ENCODE measurements around the gene ADRB1. TPM values are rescaled to one million over a fixed set of nuclear protein-coding genes. Genes with fewer than 3 reads are reported as not detected.

The ADRB1 gene
- total and polyA plus RNA-seq, 4 donors, result 0.12 to 0.19 TPM; not detected in 2

DNA sequence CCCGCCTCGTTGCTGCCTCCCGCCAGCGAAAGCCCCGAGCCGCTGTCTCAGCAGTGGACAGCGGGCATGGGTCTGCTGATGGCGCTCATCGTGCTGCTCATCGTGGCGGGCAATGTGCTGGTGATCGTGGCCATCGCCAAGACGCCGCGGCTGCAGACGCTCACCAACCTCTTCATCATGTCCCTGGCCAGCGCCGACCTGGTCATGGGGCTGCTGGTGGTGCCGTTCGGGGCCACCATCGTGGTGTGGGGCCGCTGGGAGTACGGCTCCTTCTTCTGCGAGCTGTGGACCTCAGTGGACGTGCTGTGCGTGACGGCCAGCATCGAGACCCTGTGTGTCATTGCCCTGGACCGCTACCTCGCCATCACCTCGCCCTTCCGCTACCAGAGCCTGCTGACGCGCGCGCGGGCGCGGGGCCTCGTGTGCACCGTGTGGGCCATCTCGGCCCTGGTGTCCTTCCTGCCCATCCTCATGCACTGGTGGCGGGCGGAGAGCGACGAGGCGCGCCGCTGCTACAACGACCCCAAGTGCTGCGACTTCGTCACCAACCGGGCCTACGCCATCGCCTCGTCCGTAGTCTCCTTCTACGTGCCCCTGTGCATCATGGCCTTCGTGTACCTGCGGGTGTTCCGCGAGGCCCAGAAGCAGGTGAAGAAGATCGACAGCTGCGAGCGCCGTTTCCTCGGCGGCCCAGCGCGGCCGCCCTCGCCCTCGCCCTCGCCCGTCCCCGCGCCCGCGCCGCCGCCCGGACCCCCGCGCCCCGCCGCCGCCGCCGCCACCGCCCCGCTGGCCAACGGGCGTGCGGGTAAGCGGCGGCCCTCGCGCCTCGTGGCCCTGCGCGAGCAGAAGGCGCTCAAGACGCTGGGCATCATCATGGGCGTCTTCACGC lies 825 bp downstream of the ADRB1 start:
- H3K9me3 ChIP-seq (ENCODE audit: control insufficient read depth, low read length), result no peaks in the 10 kb centered on the region
- no peak overlapping the region for H3K4me3 ChIP-seq (ENCODE audit: low read length in 2 of 2)
- no peak overlapping the region for H3K27ac ChIP-seq (ENCODE audit: low read depth in 1 of 2, low read length in 2 of 2)
- no peaks in the 10 kb centered on the region for H3K27me3 ChIP-seq (ENCODE audit: control insufficient read depth in 1 of 2, insufficient read depth in 2 of 2, low read length in 1 of 2)
- no peaks in the 10 kb centered on the region for H3K36me3 ChIP-seq (ENCODE audit: control insufficient read depth in 1 of 2, insufficient read depth in 2 of 2, low read length in 1 of 2)
- ATAC-seq (ENCODE audit: low FRiP score) (peak; percentile 33), DNase-seq (peak in 1 of 2 donors; percentile 48)
- intact Hi-C loops (cut with DNase I), result no loop called here
- 6% methylated on average over 71 to 106 of the region's 106 CpGs for WGBS, 2 donors
- H3K4me1 ChIP-seq (ENCODE audit: control insufficient read depth in 1 of 2, insufficient read depth in 2 of 2, low read length in 2 of 2), result no peaks in the 10 kb centered on the region

DNA sequence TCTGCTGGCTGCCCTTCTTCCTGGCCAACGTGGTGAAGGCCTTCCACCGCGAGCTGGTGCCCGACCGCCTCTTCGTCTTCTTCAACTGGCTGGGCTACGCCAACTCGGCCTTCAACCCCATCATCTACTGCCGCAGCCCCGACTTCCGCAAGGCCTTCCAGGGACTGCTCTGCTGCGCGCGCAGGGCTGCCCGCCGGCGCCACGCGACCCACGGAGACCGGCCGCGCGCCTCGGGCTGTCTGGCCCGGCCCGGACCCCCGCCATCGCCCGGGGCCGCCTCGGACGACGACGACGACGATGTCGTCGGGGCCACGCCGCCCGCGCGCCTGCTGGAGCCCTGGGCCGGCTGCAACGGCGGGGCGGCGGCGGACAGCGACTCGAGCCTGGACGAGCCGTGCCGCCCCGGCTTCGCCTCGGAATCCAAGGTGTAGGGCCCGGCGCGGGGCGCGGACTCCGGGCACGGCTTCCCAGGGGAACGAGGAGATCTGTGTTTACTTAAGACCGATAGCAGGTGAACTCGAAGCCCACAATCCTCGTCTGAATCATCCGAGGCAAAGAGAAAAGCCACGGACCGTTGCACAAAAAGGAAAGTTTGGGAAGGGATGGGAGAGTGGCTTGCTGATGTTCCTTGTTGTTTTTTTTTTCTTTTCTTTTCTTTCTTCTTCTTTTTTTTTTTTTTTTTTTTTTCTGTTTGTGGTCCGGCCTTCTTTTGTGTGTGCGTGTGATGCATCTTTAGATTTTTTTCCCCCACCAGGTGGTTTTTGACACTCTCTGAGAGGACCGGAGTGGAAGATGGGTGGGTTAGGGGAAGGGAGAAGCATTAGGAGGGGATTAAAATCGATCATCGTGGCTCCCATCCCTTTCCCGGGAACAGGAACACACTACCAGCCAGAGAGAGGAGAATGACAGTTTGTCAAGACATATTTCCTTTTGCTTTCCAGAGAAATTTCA lies 1.7 kb downstream of the ADRB1 start:
- ATAC-seq (ENCODE audit: low FRiP score) (no peak), DNase-seq (peak; percentile 69 to 80)
- Histone ChIP-seq H3K36me3 (ENCODE audit: control insufficient read depth in 1 of 2, insufficient read depth in 2 of 2, low read length in 1 of 2) (no peaks in the 10 kb centered on the region), H3K27ac (ENCODE audit: low read depth in 1 of 2, low read length in 2 of 2) (no peak overlapping the region), H3K9me3 (ENCODE audit: control insufficient read depth, low read length) (no peaks in the 10 kb centered on the region), H3K4me3 (ENCODE audit: low read length in 2 of 2) (no peak overlapping the region), H3K4me1 (ENCODE audit: control insufficient read depth in 1 of 2, insufficient read depth in 2 of 2, low read length in 2 of 2) (no peaks in the 10 kb centered on the region), H3K27me3 (ENCODE audit: control insufficient read depth in 1 of 2, insufficient read depth in 2 of 2, low read length in 1 of 2) (no peaks in the 10 kb centered on the region)
- WGBS, 2 donors, result 3 to 4% methylated on average over 77 to 78 of the region's 78 CpGs
- intact Hi-C loops (cut with DNase I), result no loop called here

DNA sequence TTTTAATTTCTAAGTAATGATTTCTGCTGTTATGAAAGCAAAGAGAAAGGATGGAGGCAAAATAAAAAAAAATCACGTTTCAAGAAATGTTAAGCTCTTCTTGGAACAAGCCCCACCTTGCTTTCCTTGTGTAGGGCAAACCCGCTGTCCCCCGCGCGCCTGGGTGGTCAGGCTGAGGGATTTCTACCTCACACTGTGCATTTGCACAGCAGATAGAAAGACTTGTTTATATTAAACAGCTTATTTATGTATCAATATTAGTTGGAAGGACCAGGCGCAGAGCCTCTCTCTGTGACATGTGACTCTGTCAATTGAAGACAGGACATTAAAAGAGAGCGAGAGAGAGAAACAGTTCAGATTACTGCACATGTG lies 2.4 kb downstream of the ADRB1 start:
- Histone ChIP-seq H3K4me1 (ENCODE audit: control insufficient read depth in 1 of 2, insufficient read depth in 2 of 2, low read length in 2 of 2) (no peaks in the 10 kb centered on the region), H3K27ac (ENCODE audit: low read depth in 1 of 2, low read length in 2 of 2) (no peak overlapping the region), H3K4me3 (ENCODE audit: low read length in 2 of 2) (no peak overlapping the region), H3K9me3 (ENCODE audit: control insufficient read depth, low read length) (no peaks in the 10 kb centered on the region), H3K36me3 (ENCODE audit: control insufficient read depth in 1 of 2, insufficient read depth in 2 of 2, low read length in 1 of 2) (no peaks in the 10 kb centered on the region), H3K27me3 (ENCODE audit: control insufficient read depth in 1 of 2, insufficient read depth in 2 of 2, low read length in 1 of 2) (no peaks in the 10 kb centered on the region)
- DNase-seq, result no peak
- 57 to 59% methylated on average over 7 of the region's 7 CpGs for WGBS, 2 donors
- intact Hi-C loops (cut with DNase I), result no loop called here
- ATAC-seq (ENCODE audit: low FRiP score), result no peak

DNA sequence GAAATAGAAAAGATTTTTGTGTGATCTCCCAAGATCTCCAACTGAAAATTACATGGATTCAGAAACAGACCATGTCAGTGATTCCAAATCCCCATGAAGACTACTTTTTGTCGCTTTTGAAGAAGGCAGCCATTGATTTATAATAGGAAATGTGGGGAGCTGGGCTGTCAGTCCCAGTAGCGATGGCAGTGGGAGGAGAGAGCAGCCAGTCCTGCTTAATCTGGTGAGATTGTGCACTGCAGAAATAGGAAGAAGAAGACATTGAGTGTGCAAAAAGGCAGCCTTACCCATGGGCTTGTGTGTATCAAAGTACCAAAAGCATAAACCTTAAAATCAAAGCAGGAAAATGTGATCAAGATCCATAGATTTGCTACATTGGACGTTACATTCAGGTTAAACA lies 4.8 kb downstream of the ADRB1 start:
- no peak overlapping the region for H3K27ac ChIP-seq (ENCODE audit: low read depth in 1 of 2, low read length in 2 of 2)
- H3K27me3 ChIP-seq (ENCODE audit: control insufficient read depth in 1 of 2, insufficient read depth in 2 of 2, low read length in 1 of 2), result no peaks in the 10 kb centered on the region

DNA sequence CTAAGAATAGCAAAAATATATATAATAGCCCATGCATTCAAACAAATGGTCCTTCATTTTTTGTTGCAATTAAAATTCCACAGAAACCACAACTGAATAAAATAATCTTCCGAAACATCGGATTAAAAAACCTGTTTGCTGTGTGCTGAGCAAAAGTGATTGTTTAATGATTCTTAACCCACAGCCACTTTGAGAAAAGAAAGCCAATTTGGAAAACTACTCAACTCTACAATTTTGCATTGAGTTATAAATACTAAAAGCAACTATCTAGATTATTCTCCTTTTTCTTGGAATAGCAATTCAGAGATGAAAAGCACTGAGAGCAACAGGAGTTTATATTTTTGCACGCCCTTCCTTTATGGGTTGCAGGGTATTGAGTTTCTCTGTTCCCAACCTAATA lies 8.0 kb downstream of the ADRB1 start:
- Histone ChIP-seq H3K27me3 (ENCODE audit: control insufficient read depth in 1 of 2, insufficient read depth in 2 of 2, low read length in 1 of 2) (no peaks in the 10 kb centered on the region), H3K4me3 (ENCODE audit: low read length in 2 of 2) (no peak overlapping the region), H3K4me1 (ENCODE audit: control insufficient read depth in 1 of 2, insufficient read depth in 2 of 2, low read length in 2 of 2) (no peaks in the 10 kb centered on the region), H3K36me3 (ENCODE audit: control insufficient read depth in 1 of 2, insufficient read depth in 2 of 2, low read length in 1 of 2) (no peaks in the 10 kb centered on the region), H3K27ac (ENCODE audit: low read depth in 1 of 2, low read length in 2 of 2) (no peak overlapping the region), H3K9me3 (ENCODE audit: control insufficient read depth, low read length) (no peaks in the 10 kb centered on the region)
- 95% methylated on average over 3 of the region's 3 CpGs for WGBS, 2 donors
- intact Hi-C loops (cut with DNase I), result no loop called here
- DNase-seq, result no peak
- ATAC-seq (ENCODE audit: low FRiP score), result no peak

More for the DNA sequence above, 4.8 kb downstream of the ADRB1 start:
- H3K4me3 ChIP-seq (ENCODE audit: low read length in 2 of 2), result no peak overlapping the region
- no peaks in the 10 kb centered on the region for H3K9me3 ChIP-seq (ENCODE audit: control insufficient read depth, low read length)
- intact Hi-C loops (cut with DNase I), result no loop called here
- H3K4me1 ChIP-seq (ENCODE audit: control insufficient read depth in 1 of 2, insufficient read depth in 2 of 2, low read length in 2 of 2), result no peaks in the 10 kb centered on the region
- ATAC-seq (ENCODE audit: low FRiP score) (no peak), DNase-seq (no peak)
- no peaks in the 10 kb centered on the region for H3K36me3 ChIP-seq (ENCODE audit: control insufficient read depth in 1 of 2, insufficient read depth in 2 of 2, low read length in 1 of 2)
- WGBS, 2 donors, result 61 to 73% methylated on average over 3 of the region's 3 CpGs

DNA sequence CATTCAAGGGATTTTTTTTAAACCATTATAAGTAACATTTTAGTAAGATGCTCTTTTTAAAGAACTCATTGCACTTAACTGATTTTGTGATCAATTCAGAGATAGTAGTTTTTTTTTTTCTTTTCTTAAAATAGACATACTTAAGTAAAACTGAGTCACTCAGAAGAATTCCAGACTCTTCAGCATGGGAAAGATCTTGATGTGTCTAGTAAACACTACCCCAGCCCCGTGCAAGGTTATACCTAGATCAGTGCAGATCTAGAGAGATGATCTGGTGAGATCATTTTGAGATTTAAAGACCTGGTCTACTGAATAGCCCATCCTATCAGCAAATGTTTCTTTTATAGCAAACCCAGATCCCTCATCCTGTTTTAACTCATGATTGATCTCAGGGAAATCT lies 8.6 kb downstream of the ADRB1 start:
- DNase-seq, result no peak
- ATAC-seq (ENCODE audit: low FRiP score), result no peak
- H3K27me3 ChIP-seq (ENCODE audit: control insufficient read depth in 1 of 2, insufficient read depth in 2 of 2, low read length in 1 of 2), result no peaks in the 10 kb centered on the region
- no peaks in the 10 kb centered on the region for H3K4me1 ChIP-seq (ENCODE audit: control insufficient read depth in 1 of 2, insufficient read depth in 2 of 2, low read length in 2 of 2)
- H3K4me3 ChIP-seq (ENCODE audit: low read length in 2 of 2), result no peak overlapping the region
- 58 to 62% methylated on average over 1 of the region's 1 CpG for WGBS, 2 donors
- intact Hi-C loops (cut with DNase I), result no loop called here
- H3K9me3 ChIP-seq (ENCODE audit: control insufficient read depth, low read length), result no peaks in the 10 kb centered on the region
- no peaks in the 10 kb centered on the region for H3K36me3 ChIP-seq (ENCODE audit: control insufficient read depth in 1 of 2, insufficient read depth in 2 of 2, low read length in 1 of 2)
- H3K27ac ChIP-seq (ENCODE audit: low read depth in 1 of 2, low read length in 2 of 2), result no peak overlapping the region

DNA sequence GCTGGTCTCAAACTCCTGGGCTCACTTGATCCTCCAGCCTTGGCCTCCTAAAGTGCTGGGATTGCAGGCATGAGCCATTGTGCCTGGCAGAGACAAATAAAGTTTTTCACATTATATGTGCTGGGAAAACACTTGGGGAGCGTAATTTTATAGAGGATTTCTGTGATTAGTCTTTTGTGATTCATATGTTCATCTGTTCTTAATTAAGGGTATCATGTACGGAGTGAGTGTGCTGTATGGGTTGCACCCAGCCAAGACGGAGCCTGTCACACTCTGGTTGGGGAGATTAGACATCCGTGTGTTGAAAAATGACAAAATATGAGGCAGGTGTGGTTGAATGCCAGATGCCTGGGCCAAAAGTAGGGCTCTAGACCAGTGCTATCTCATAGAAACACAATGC lies 10.3 kb downstream of the ADRB1 start:
- intact Hi-C loops (cut with DNase I), result no loop called here
- H3K36me3 ChIP-seq (ENCODE audit: control insufficient read depth in 1 of 2, insufficient read depth in 2 of 2, low read length in 1 of 2), result no peaks in the 10 kb centered on the region
- no peaks in the 10 kb centered on the region for H3K27me3 ChIP-seq (ENCODE audit: control insufficient read depth in 1 of 2, insufficient read depth in 2 of 2, low read length in 1 of 2)
- WGBS, 2 donors, result 54 to 58% methylated on average over 4 of the region's 4 CpGs
- no peak for DNase-seq
- no peak for ATAC-seq (ENCODE audit: low FRiP score)
- H3K4me1 ChIP-seq (ENCODE audit: control insufficient read depth in 1 of 2, insufficient read depth in 2 of 2, low read length in 2 of 2), result no peaks in the 10 kb centered on the region
- no peak overlapping the region for H3K27ac ChIP-seq (ENCODE audit: low read depth in 1 of 2, low read length in 2 of 2)
- H3K4me3 ChIP-seq (ENCODE audit: low read length in 2 of 2), result no peak overlapping the region
- H3K9me3 ChIP-seq (ENCODE audit: control insufficient read depth, low read length), result no peaks in the 10 kb centered on the region

DNA sequence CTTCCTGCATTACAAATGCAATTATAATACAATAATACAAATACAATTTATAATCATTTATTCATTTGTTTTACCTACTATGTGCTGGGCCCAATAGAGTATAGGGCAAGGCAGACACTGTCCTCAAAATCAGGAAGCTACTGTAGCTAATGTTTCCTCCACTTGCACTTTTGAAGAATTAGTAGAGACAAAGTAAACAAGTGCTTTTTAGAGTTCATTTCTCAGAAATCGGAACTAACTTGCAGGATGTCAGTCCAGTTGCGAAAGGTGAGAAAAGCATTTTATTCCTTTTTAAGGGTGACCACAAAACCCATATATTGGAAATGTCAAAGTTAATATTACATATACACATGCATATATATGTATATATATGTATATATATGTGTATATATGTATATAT lies 14.2 kb downstream of the ADRB1 start:
- Histone ChIP-seq H3K36me3 (ENCODE audit: control insufficient read depth in 1 of 2, insufficient read depth in 2 of 2, low read length in 1 of 2) (no peaks in the 10 kb centered on the region), H3K9me3 (ENCODE audit: control insufficient read depth, low read length) (no peaks in the 10 kb centered on the region), H3K27ac (ENCODE audit: low read depth in 1 of 2, low read length in 2 of 2) (no peak overlapping the region), H3K4me1 (ENCODE audit: control insufficient read depth in 1 of 2, insufficient read depth in 2 of 2, low read length in 2 of 2) (no peaks in the 10 kb centered on the region), H3K27me3 (ENCODE audit: control insufficient read depth in 1 of 2, insufficient read depth in 2 of 2, low read length in 1 of 2) (no peaks in the 10 kb centered on the region), H3K4me3 (ENCODE audit: low read length in 2 of 2) (no peak overlapping the region)
- ATAC-seq (ENCODE audit: low FRiP score) (no peak), DNase-seq (no peak)
- intact Hi-C loops (cut with DNase I), result no loop called here
- 88 to 92% methylated on average over 2 of the region's 2 CpGs for WGBS, 2 donors
